GM18502 (cell line): ENCODE data around the gene OLFML2B.
"Not testable (repeated sequence)": the region's sequence is repeated elsewhere in the genome, so short reads cannot be mapped to it uniquely, and the experiment has no call there.

ENCODE experiments used
- ATAC-seq: cut with Tn5 transposase; IDR thresholded peaks from one replicate; pipeline ENCODE4 v1.9.1; 2021; ENCODE audit warnings: mild to moderate bottlenecking; ENCODE audit not compliant: unreplicated experiment, poor library complexity

OLFML2B gene

GRCh38 chr1:162038624-162039023 lies 15.0 kb upstream of the OLFML2B start:
- ATAC-seq = no peak

GRCh38 chr1:162036163-162036562 lies 12.5 kb upstream of the OLFML2B start:
- ATAC-seq = no peak

- ATAC-seq = no peak
These were observed 11.6 kb upstream of the OLFML2B start for GRCh38 chr1:162035241-162035640.

GRCh38 chr1:162033428-162033827 lies 9.8 kb upstream of the OLFML2B start:
- no peak for ATAC-seq

GRCh38 chr1:162030759-162031280 lies 7.2 kb upstream of the OLFML2B start:
- ATAC-seq = no peak

- ATAC-seq = no peak
These were observed 5.5 kb upstream of the OLFML2B start for GRCh38 chr1:162029157-162029556.

GRCh38 chr1:162028726-162029125 lies 5.1 kb upstream of the OLFML2B start:
- peak; percentile 74 for ATAC-seq

- no peak for ATAC-seq
These were observed 3.2 kb upstream of the OLFML2B start for GRCh38 chr1:162026881-162027280.

GRCh38 chr1:162025541-162025940 lies 1.9 kb upstream of the OLFML2B start:
- no peak for ATAC-seq

GRCh38 chr1:162023181-162023546 lies 505 bp downstream of the OLFML2B start:
- no peak for ATAC-seq

GRCh38 chr1:162022626-162023025 lies 1.0 kb downstream of the OLFML2B start:
- ATAC-seq = no peak

- no peak for ATAC-seq
These were observed 2.5 kb downstream of the OLFML2B start for GRCh38 chr1:162021124-162021523.

- no peak for ATAC-seq
These were observed 3.5 kb downstream of the OLFML2B start for GRCh38 chr1:162020150-162020549.

GRCh38 chr1:162019446-162019845 lies 4.2 kb downstream of the OLFML2B start:
- ATAC-seq = no peak

- no peak for ATAC-seq
These were observed 4.7 kb downstream of the OLFML2B start for GRCh38 chr1:162019006-162019405.

GRCh38 chr1:162018418-162018817 lies 5.3 kb downstream of the OLFML2B start:
- ATAC-seq = no peak

GRCh38 chr1:162017791-162018190 lies 5.9 kb downstream of the OLFML2B start:
- ATAC-seq = not testable (repeated sequence)

GRCh38 chr1:162016631-162017030 lies 7.0 kb downstream of the OLFML2B start:
- no peak for ATAC-seq

GRCh38 chr1:162015196-162015595 lies 8.5 kb downstream of the OLFML2B start:
- no peak for ATAC-seq

GRCh38 chr1:162014202-162014601 lies 9.5 kb downstream of the OLFML2B start:
- no peak for ATAC-seq

GRCh38 chr1:162013289-162013688 lies 10.4 kb downstream of the OLFML2B start:
- ATAC-seq = no peak

GRCh38 chr1:162011337-162012012 lies 12.2 kb downstream of the OLFML2B start:
- ATAC-seq = no peak

GRCh38 chr1:162010175-162010506 lies 13.5 kb downstream of the OLFML2B start:
- ATAC-seq = no peak
